NCI-H1048 (cell line): Measurements from ENCODE around the gene GZMM.

Experiments used
- DNase-seq: peaks from one replicate; lab custom pipeline; 2025; lab: John Stamatoyannopoulos, UW

The GZMM gene

GRCh38 chr19:597406-598315, 53.8 kb downstream of the GZMM start:
- no peak for DNase-seq
